GM12801 (cell line): ENCODE measurements around the gene OSBPL2.

Source experiments
- TF ChIP-seq, protein P1 (sequence below): IDR thresholded peaks from one replicate; pipeline ENCODE4 v1.5.1; 2011; ENCODE audit warnings: control low read depth; ENCODE audit not compliant: insufficient read length; ENCODE audit errors: extremely low read depth

Gene OSBPL2

DNA sequence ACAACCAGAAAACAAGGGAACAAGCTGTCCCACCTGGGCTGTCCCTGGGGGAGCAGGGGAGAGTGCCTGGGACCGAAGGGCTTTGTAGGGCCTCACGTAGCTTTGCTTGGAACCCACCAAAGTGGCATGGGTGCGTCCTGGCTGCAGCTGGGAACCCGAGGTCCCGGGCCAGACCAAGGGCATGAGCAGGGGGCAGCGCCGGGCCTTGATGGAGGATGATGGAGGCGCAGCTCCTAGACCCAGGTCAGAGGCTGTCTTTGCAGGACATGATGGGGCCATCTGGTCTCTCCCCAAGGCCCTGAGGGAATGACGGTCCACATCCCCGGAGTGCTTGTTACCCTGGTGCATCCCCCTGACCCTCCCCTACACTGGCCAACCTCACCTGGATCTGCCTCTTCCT is 7.6 kb upstream of the OSBPL2 start:
- TF ChIP-seq, protein P1, sequence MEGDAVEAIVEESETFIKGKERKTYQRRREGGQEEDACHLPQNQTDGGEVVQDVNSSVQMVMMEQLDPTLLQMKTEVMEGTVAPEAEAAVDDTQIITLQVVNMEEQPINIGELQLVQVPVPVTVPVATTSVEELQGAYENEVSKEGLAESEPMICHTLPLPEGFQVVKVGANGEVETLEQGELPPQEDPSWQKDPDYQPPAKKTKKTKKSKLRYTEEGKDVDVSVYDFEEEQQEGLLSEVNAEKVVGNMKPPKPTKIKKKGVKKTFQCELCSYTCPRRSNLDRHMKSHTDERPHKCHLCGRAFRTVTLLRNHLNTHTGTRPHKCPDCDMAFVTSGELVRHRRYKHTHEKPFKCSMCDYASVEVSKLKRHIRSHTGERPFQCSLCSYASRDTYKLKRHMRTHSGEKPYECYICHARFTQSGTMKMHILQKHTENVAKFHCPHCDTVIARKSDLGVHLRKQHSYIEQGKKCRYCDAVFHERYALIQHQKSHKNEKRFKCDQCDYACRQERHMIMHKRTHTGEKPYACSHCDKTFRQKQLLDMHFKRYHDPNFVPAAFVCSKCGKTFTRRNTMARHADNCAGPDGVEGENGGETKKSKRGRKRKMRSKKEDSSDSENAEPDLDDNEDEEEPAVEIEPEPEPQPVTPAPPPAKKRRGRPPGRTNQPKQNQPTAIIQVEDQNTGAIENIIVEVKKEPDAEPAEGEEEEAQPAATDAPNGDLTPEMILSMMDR, result no peak

DNA sequence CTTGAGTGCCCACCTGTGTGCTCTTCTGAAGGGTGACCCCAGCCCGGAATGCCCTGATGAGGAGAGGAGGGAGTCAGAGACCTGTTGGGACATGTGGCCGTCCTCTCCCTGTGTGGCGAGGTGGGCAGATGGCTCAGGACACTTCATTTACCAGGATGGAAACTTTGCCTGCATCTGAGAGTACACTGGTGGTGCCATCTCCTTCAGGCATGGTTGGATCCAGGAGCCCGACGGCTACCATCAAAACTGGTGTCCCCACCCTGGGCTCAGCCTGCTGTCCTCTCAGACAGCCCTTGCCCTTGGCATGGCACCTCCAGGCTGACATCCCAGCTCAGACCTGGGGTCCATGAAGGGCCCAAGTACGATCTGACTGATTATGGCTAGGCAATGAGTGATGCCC is 7.0 kb upstream of the OSBPL2 start:
- TF ChIP-seq, protein P1, result no peak

DNA sequence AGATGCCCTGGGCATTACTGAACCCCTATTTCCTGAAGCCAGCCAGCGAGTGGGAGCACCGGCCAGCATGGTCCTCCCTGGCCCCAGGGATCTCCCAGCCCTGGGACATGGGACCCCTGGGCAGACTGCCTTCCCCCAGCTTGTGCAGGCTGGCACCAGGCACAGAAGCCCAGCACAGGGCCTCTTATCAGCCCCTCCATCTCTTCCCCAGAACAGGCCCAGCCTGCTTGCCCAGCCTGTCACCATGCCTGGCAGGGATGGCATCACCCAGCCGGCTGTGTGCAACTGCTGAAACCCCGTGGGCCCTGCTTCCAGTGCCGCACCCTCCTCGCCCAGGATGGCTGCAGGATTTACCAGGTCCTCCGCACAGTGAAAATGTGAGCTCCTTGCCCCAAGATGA is 6.1 kb upstream of the OSBPL2 start:
- TF ChIP-seq, protein P1, result no peak

DNA sequence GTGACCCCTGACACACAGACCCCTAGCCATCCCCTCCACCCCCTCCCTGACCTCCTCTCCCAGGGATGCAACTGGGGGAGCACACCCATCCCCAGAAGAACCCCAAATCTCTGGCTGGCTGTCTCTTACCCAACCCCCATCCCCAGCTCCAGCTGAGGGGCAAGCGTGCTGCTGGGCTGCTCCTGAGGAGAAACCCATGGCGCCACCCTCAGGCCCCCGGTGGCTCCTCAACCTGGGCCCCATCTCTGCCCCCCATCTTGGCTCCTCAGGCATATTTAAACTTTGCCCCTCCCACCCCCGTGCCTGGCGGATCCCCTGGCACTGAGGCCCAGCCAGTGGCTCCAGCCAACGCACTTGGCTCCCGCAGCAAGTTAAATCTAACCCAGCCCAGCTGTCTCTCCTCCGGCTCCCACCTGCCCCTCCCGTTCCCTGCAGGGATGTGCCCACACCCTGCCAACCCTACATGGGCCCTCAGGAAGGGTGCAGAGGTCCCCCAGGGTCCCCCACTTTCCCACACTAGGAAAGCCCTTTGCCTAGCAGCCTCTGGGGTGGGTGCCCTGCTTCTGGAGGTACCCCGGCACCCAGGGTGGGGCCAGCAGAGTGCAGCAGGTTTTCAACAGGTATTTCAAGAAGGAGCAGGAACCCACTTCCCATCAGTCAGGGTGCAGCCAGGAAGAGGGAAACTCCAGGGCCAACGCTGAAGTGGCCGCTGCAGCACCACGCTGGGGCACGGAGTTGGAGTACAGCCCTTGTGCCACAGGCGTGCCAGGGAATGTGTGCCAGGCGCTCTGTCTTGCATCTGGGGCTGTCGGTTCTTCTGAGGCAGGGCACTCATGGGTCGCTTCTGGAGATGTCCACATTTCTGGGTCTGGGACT is 5.3 kb upstream of the OSBPL2 start:
- TF ChIP-seq, protein P1, result no peak

DNA sequence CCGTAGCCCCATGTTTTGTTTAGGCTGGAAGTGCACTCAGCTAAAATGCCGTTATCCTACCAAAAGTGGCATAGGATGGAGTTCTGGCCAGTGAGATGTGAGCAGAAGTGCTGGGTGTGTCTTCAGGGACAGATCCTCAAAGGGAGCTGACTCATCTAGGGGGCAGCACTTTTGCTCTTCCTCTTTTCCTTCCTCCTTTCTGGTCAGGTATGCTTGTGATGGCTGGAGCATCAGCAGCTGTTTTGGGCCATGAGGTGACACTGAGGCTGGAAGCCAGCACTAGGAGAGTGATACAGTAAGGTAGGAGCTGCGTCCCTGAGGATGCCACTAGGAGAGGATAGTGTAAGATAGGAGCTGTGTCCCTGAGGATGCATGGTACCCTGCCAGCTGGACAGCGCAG is 4.6 kb upstream of the OSBPL2 start:
- TF ChIP-seq, protein P1, result no peak

DNA sequence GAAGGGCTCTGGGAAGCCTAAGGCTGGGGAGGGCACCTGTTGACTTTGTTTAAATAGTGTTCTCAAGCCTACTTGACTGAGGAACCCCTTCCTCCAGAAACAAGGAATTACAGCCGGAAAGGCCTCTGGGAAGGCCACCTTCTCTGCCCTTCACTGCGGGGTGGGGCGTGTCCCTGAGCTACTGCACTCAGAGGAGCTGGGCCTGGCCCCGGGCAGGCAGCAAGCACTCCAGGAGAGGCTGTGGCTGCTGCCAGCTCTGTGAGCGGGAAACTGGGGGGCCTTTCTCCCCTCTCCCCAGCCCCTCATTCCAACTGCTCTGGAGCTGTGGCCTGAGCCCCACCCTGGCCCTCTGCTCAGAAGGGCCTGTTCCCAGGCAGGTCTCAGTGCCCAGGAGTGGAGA is 4.0 kb upstream of the OSBPL2 start:
- TF ChIP-seq, protein P1, result no peak

DNA sequence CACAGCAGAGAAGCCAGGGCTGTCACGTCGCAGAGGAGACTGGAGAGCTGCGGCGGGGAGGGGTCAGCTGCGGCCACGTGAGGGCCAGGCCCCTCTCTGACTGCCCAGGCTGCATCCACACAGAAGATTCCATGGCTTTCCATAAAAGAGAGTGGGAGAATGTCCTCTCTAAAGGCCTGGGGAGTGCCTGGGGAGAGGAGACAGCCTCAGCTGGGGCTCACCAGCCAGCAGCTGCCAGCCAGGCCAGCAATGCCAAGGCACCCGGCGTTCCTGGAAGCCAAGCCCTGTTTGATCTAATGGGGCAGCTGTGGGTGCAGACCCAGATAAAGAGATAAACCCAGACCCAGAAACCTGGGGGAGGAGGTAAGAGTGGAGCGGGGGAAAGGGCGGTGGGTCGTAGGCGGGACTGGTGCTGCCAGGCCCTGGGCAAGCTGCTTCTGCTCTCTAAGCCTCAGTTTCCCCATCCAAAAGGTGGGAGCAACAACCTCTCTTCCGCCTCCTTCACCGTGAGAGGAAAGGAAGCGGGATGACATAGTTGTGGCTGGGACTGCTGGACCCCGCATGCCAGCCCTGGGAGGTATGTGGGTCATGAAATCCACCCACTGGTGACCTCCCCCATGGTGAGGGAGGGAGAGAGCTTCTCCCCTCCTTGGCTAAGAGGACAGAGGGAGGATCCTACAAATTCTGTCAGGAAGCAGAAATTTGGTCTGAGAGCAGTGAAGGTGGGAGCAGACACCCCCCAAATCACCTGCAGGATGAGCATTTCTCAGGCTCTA is 3.1 kb upstream of the OSBPL2 start:
- TF ChIP-seq, protein P1, result no peak
